Inferior parietal cortex (tissue), 1 donor: Measurements from ENCODE around the gene MIOX.

Experiments
- DNase-seq: peaks from one replicate; pipeline ENCODE4 v3.0.0-alpha.2; 2016; ENCODE audit errors: extremely low spot score

Gene MIOX

GRCh38 chr22:50455201-50455600 is 31.5 kb upstream of the MIOX start:
- DNase-seq: no peak

- no peak for DNase-seq
These were observed 30.6 kb upstream of the MIOX start for GRCh38 chr22:50456026-50456425.

GRCh38 chr22:50456466-50457234 is 30.0 kb upstream of the MIOX start:
- DNase-seq: no peak

GRCh38 chr22:50459016-50459415 is 27.6 kb upstream of the MIOX start:
- DNase-seq: no peak

GRCh38 chr22:50459496-50460140 is 27.0 kb upstream of the MIOX start:
- no peak for DNase-seq

GRCh38 chr22:50460938-50461337 is 25.7 kb upstream of the MIOX start:
- DNase-seq: no peak

- DNase-seq: no peak
These were observed 25.1 kb upstream of the MIOX start for GRCh38 chr22:50461536-50461935.

- no peak for DNase-seq
These were observed 24.6 kb upstream of the MIOX start for GRCh38 chr22:50461979-50462540.

GRCh38 chr22:50463188-50463900 is 23.3 kb upstream of the MIOX start:
- DNase-seq: no peak

GRCh38 chr22:50464451-50464850 is 22.2 kb upstream of the MIOX start:
- no peak for DNase-seq

GRCh38 chr22:50465066-50465930 is 21.4 kb upstream of the MIOX start:
- no peak for DNase-seq

GRCh38 chr22:50467341-50467740 is 19.3 kb upstream of the MIOX start:
- DNase-seq: no peak

- no peak for DNase-seq
These were observed 18.8 kb upstream of the MIOX start for GRCh38 chr22:50467773-50468440.

GRCh38 chr22:50468626-50469025 is 18.0 kb upstream of the MIOX start:
- no peak for DNase-seq

- no peak for DNase-seq
These were observed 17.0 kb upstream of the MIOX start for GRCh38 chr22:50469377-50470305.

GRCh38 chr22:50470491-50470890 is 16.2 kb upstream of the MIOX start:
- no peak for DNase-seq

- peak; percentile 48 for DNase-seq
These were observed 15.3 kb upstream of the MIOX start for GRCh38 chr22:50471197-50471847.

GRCh38 chr22:50471962-50472361 is 14.7 kb upstream of the MIOX start:
- no peak for DNase-seq

- no peak for DNase-seq
These were observed 13.6 kb upstream of the MIOX start for GRCh38 chr22:50473088-50473487.
